Mammary epithelial cell (primary cell): ENCODE results near the gene THTPA.

Experiments used
- CTCF ChIP-seq, 2 donors: IDR thresholded peaks in 1 of 2; conservative IDR thresholded peaks in 1 of 2; 2 replicates each; pipeline ENCODE4 v1.5.1; 2011 to 2012; ENCODE audit warnings: inconsistent platforms in 2 of 2, low read length in 2 of 2, mild to moderate bottlenecking in 2 of 2, control low read depth in 1 of 2, low read depth in 1 of 2; ENCODE audit not compliant: insufficient read depth in 1 of 2; ENCODE audit errors: extremely low read depth in 1 of 2
- EZH2 ChIP-seq: IDR thresholded peaks from 2 replicates; pipeline ENCODE4 v1.6.1; 2012; ENCODE audit warnings: low read length, inconsistent platforms, borderline replicate concordance

- no peak for TF ChIP-seq EZH2
- no peak for TF ChIP-seq CTCF (conservative IDR thresholded peaks at IDR 0.05 in 1 of 2, IDR thresholded peaks at IDR 0.05 in 1 of 2; ENCODE audit: extremely low read depth in 1 of 2, insufficient read depth in 1 of 2, low read depth in 1 of 2, low read length in 2 of 2)
These were observed 27.1 kb upstream of the THTPA start for GRCh38 chr14:23529016-23529415.
